Aorta (tissue), 5 donors: ENCODE data around the gene SCN1A. TPM values are rescaled to one million over a fixed set of nuclear protein-coding genes. Genes with fewer than 3 reads are reported as not detected.
"Not testable (repeated sequence)": the region's sequence is repeated elsewhere in the genome, so short reads cannot be mapped to it uniquely, and the experiment has no call there.

Source experiments
- ATAC-seq: fragments of 200-7000 bp; cut with Tn5 transposase; one replicate; pipeline ENCODE4 v1.9.1; 2022; ENCODE audit warnings: moderate library complexity; ENCODE audit not compliant: low FRiP score
- DNase-seq, 2 donors: peaks; one replicate each; pipeline ENCODE4 v3.0.0-alpha.2; 2020
- H3K27ac ChIP-seq, 2 donors: one replicate each; pipeline ENCODE4 v1.5.1; 2013; ENCODE audit warnings: low read length in 2 of 2, mild to moderate bottlenecking in 2 of 2, moderate library complexity in 2 of 2, control low read depth in 1 of 2, inconsistent platforms in 1 of 2, low read depth in 1 of 2
- H3K27me3 ChIP-seq, 2 donors: one replicate each; pipeline ENCODE4 v1.6.1; 2013; ENCODE audit warnings: control low read depth in 1 of 2, low read length in 1 of 2, mild to moderate bottlenecking in 1 of 2, moderate library complexity in 1 of 2; ENCODE audit not compliant: insufficient read depth in 2 of 2, control insufficient read depth in 1 of 2
- H3K36me3 ChIP-seq, 2 donors: one replicate each; pipeline ENCODE4 v1.6.1; 2013; ENCODE audit warnings: control low read depth in 1 of 2, low read length in 1 of 2, mild to moderate bottlenecking in 1 of 2; ENCODE audit not compliant: insufficient read depth in 2 of 2, control insufficient read depth in 1 of 2
- H3K4me1 ChIP-seq, 2 donors: one replicate each; pipeline ENCODE4 v1.6.1; 2013; ENCODE audit warnings: low read length in 2 of 2, control low read depth in 1 of 2, mild to moderate bottlenecking in 1 of 2, moderate library complexity in 1 of 2; ENCODE audit not compliant: insufficient read depth in 2 of 2, control insufficient read depth in 1 of 2
- H3K4me3 ChIP-seq, 2 donors: one replicate each; pipeline ENCODE4 v1.5.1; 2013; ENCODE audit warnings: low read length in 2 of 2, control low read depth in 1 of 2, mild to moderate bottlenecking in 1 of 2
- H3K9me3 ChIP-seq: one replicate; pipeline ENCODE4 v1.6.1; 2013; ENCODE audit warnings: mild to moderate bottlenecking, low read length; ENCODE audit not compliant: control insufficient read depth
- WGBS, 2 donors: extraction: QIAGEN DNeasy Blood & Tissue Kit; methylation state at CpG; one replicate each; pipeline ENCODE4 v1.1.7; 2013; 5-methylcytosine and 5-hydroxymethylcytosine counted together
- intact Hi-C, 2 donors: fragments of 100-400 bp; cut with DNase I; formaldehyde crosslinking; loops; one replicate each; pipeline versions ENCODE4 v1.14.2 to v1.15.0; 2022
- polyA plus RNA-seq, 2 donors: library from polyadenylated mRNA; stranded (reverse); fragments of 200-250 nt; gene quantifications; one replicate each; pipeline ENCODE4 v1.2.3, GENCODE V29; 2013
- total RNA-seq, 2 donors: library from RNA; stranded (reverse); fragmentation: NEBNext Ultra II Directional; extraction: Animal tissue kit (Norgen Biotek cat#: 25700); gene quantifications; one replicate each; pipeline ENCODE4 v1.2.1, GENCODE V29; 2021
- donor health status: healthy with polysubstance abuse.
- donor health status: Bipolar disorder and iron deficiency.
- donor health status: DM: no; HTN: no; CAD: no.
- donor health status: DM: no; HTN: no; CAD: no.
- donor health status: DM: yes; HTN: yes; CAD: no.

The SCN1A gene
- total and polyA plus RNA-seq, 4 donors, result not detected

DNA sequence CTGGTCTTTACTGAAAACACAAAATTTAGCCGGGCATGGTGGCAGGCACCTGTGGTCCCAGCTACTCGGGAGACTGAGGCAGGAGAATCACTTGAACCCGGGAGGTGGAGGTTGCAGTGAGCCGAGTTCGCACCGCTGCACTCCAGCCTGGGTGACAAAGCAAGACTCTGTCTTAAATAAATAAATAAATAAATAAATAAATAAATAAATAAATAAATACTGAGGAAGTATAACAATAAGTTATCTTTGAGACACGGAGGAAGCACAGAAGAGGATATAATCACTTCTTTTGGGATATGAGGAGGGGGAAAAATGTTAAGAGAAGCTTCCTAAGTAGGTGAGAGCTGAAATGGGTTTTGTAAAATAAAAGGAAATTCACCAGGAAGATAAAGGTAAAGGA, 24.5 kb downstream of the SCN1A start:
- ATAC-seq, H3K4me3 ChIP-seq, H3K9me3 ChIP-seq, H3K27ac ChIP-seq, H3K36me3 ChIP-seq, intact Hi-C loops, H3K4me1 ChIP-seq, DNase-seq, H3K27me3 ChIP-seq: not testable (repeated sequence)
- 92 to 96% methylated on average over 7 of the region's 7 CpGs for WGBS, 2 donors

DNA sequence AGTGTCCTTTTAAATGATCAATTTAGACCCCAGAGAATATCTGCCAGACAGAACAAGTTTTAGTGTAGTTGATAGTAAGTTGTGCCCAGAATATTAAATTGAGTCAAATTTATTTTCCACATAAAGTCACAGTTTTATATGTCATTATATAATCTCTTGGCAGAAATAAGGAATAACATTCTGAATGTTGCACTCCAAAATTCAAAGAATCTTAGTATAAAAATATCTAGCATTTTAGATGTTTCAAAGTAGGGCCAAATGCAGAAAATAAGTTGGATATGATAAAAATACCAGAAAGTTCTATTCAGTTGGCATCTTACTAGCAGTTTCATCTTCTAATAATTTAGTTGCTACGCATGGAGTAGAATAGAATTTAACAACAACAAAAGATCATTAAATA, 33.5 kb downstream of the SCN1A start:
- DNase-seq, result no peak
- 23 to 34% methylated on average over 1 of the region's 1 CpG for WGBS, 2 donors
- Histone ChIP-seq H3K27me3 (no peaks in the 10 kb centered on the region), H3K36me3 (no peaks in the 10 kb centered on the region), H3K4me1 (no peaks in the 10 kb centered on the region), H3K9me3 (no peaks in the 10 kb centered on the region), H3K27ac (no peak overlapping the region), H3K4me3 (no peak overlapping the region)
- no peak for ATAC-seq
- intact Hi-C loops, result no loop called here

DNA sequence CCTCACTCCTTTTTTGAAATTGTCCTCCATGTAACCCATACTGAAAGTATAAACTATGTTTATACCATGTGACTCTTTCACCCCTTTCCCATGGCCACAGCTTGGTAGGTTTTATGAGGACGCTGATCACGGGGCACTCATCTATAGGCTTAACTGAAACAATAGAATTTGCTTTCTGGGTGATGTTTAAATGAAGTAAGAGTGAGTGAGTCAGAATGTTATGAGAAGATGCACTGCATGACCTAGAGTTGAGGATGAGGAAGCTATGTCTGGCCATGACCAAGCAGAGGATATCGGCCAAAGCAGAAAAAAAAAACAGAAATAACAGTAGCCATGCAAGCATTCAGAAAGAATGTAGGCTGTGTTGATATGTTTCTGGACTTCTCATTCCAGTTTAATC, 34.9 kb downstream of the SCN1A start:
- H3K27me3 ChIP-seq, result no peaks in the 10 kb centered on the region
- WGBS, 2 donors, result 72 to 73% methylated on average over 3 of the region's 3 CpGs
- ATAC-seq, result no peak
- no peaks in the 10 kb centered on the region for H3K36me3 ChIP-seq
- no peak overlapping the region for H3K27ac ChIP-seq
- H3K4me1 ChIP-seq, result no peaks in the 10 kb centered on the region
- no peak for DNase-seq
- no peaks in the 10 kb centered on the region for H3K9me3 ChIP-seq
- H3K4me3 ChIP-seq, result no peak overlapping the region
- intact Hi-C loops, result no loop called here

DNA sequence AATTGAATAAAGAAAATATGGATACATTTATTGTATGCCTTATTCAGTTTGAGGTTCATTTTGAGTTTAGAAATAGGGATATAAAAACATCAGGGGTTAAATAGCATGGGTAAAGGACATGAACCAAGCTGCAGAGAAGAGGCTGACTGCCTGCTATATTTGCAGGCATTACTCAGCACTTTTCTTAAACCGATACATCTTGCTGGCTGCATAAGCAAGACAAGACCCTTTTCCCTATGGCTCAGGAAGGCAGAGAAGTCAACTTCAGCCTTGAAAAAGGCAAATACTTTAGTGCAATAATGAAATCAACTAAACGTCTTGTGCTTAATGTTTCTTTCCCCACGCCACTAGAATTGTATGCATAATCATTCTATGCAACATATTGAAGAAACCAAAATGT, 36.4 kb downstream of the SCN1A start:
- H3K9me3 ChIP-seq, result no peaks in the 10 kb centered on the region
- no peak for ATAC-seq
- no peak overlapping the region for H3K4me3 ChIP-seq

DNA sequence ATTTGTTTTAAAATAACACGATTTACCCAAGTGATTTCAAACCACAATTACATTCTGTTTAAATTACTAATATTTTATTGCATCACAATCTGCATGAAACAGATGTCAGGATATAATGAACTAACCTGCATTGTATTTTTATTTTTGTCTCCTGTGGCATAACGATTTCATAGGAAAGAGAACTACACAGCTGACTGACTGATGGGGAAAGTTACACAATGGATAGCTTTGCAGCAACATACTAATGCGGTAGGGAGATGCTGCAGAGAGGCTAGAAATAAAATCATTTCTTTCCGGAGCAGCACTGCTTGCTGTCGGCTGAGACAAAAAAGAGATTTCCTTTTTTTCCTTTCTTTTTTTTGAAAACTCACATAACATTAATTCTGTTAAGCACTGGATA, 36.9 kb downstream of the SCN1A start:
- WGBS, 2 donors, result 45 to 46% methylated on average over 5 of the region's 5 CpGs
- no peak for ATAC-seq
- intact Hi-C loops, result no loop called here
- Histone ChIP-seq H3K36me3 (no peaks in the 10 kb centered on the region), H3K27me3 (no peaks in the 10 kb centered on the region), H3K4me1 (no peaks in the 10 kb centered on the region), H3K27ac (no peak overlapping the region), H3K4me3 (no peak overlapping the region), H3K9me3 (no peaks in the 10 kb centered on the region)
- DNase-seq, result no peak

More for the DNA sequence above, 36.4 kb downstream of the SCN1A start:
- Histone ChIP-seq H3K27me3 (no peaks in the 10 kb centered on the region), H3K4me1 (no peaks in the 10 kb centered on the region), H3K27ac (no peak overlapping the region), H3K36me3 (no peaks in the 10 kb centered on the region)
- no peak for DNase-seq
- intact Hi-C loops, result no loop called here
- 44 to 47% methylated on average over 3 of the region's 3 CpGs for WGBS, 2 donors

DNA sequence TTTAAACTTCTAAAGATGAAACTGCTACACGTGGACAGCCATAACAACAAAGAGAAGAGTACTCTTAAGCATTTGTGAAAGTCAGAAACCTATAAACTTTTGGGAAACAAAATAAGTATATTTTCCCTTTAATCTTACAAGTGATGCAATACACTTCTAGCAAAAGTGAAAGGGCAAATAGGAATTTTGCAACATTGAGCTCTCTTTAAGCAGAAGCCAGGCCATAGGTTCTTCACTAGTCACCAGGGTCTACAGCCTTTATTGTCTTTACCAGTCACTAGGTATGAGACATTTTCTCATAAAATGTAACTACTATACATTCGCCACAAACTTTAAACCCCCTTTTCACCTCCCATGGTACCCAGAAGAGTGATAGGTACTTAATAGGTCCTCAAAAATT, 37.5 kb downstream of the SCN1A start:
- ATAC-seq, result no peak

DNA sequence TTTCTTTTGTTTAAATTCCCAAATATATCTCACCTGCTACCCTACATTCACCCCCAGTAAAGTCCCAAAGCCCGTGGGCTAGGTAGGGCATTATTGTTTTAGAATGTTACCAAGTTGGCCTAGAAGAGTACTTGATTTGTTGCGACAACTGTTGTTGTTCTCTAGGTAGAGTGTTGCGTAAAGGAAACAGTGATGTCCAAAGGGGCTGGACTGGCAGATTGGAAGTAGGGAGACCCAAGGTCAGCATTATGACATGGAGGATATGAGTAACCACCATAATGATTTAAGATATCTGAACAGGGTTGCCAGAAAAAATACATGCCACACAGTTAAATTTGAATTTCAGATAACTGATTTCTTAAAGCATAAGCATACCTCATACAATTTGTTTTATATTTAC, 39.2 kb downstream of the SCN1A start:
- no peak for ATAC-seq
- H3K36me3 ChIP-seq, result no peaks in the 10 kb centered on the region
- DNase-seq, result no peak
- no peak overlapping the region for H3K27ac ChIP-seq
- 77 to 83% methylated on average over 3 of the region's 3 CpGs for WGBS, 2 donors
- intact Hi-C loops, result no loop called here
- no peaks in the 10 kb centered on the region for H3K9me3 ChIP-seq
- H3K4me3 ChIP-seq, result no peak overlapping the region
- no peaks in the 10 kb centered on the region for H3K4me1 ChIP-seq
- H3K27me3 ChIP-seq, result no peaks in the 10 kb centered on the region

More for the DNA sequence above, 37.5 kb downstream of the SCN1A start:
- Histone ChIP-seq H3K9me3 (no peaks in the 10 kb centered on the region), H3K27me3 (no peaks in the 10 kb centered on the region), H3K27ac (no peak overlapping the region), H3K4me3 (no peak overlapping the region), H3K36me3 (no peaks in the 10 kb centered on the region), H3K4me1 (no peaks in the 10 kb centered on the region)
- WGBS, 2 donors, result 91 to 96% methylated on average over 2 of the region's 2 CpGs
- intact Hi-C loops, result no loop called here
- DNase-seq, result no peak

DNA sequence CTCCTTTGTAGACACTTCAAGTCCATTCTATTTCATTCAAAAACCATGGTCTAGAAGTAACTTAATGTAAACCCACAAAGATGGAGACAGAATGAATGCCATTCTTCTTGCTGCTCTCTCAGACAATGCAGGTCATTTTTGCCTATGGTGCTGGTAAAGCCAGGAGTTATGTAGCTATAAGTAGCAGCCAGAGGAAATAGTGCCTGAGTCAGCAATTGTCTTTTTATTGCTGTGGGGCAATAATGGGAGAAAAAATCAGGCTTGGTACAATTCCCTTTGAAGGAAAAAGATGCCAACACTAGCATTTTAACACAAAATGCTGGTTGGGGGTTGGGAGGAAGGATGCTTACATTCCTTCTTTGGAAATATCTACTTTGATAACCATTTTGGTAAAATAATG, 43.5 kb downstream of the SCN1A start:
- Histone ChIP-seq H3K36me3 (no peaks in the 10 kb centered on the region), H3K4me1 (no peaks in the 10 kb centered on the region), H3K9me3 (no peaks in the 10 kb centered on the region), H3K27ac (no peak overlapping the region), H3K27me3 (no peaks in the 10 kb centered on the region), H3K4me3 (no peak overlapping the region)
- no peak for ATAC-seq
- DNase-seq, result no peak
- intact Hi-C loops, result no loop called here

DNA sequence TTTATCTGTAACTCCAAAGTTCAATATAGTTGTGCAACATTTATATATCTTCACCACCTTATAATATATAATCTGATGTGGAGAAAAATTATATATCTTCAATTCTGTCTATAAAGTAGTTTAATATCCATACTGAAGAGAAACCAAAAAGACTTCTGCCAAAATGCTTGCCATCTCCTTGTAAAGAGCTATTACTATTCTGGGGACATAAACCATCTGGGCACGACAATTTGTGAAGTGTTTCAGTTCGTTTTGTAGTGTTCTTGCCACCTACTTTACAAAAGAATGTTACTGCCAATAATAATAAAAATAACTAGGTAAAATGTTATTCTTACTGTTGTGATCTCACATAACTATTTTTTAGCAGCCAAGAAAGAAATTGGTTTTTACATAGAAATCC, 45.1 kb downstream of the SCN1A start:
- ATAC-seq, result no peak
- intact Hi-C loops, result no loop called here
- no peak for DNase-seq
- H3K27ac ChIP-seq, result no peak overlapping the region
- WGBS, 2 donors, result 16 to 18% methylated on average over 2 of the region's 2 CpGs
- H3K4me3 ChIP-seq, result no peak overlapping the region
- H3K9me3 ChIP-seq, result no peaks in the 10 kb centered on the region
- H3K4me1 ChIP-seq, result no peaks in the 10 kb centered on the region
- H3K36me3 ChIP-seq, result no peaks in the 10 kb centered on the region
- H3K27me3 ChIP-seq, result no peaks in the 10 kb centered on the region
